Measurements from ENCODE around the gene INPP5A. TPM values are rescaled to one million over a fixed set of nuclear protein-coding genes. Genes with fewer than 3 reads are reported as not detected.

INPP5A gene
- total and polyA plus RNA-seq, 9 of the 15 experiments (the other 6 are each of a cell fraction or from before 2014, with no cell fraction given): 0.66 to 11.6 (median 7.7) TPM

GRCh38 chr10:132571650-132572544, 34.3 kb downstream of the INPP5A start (continued):
- TF ChIP-seq MAX (CRISPR knock-in tag; IDR thresholded peaks at IDR 0.05): peak; percentile 70
- TF ChIP-seq NCOR1 (IDR thresholded peaks at IDR 0.05): peak; percentile 66
- peak; percentile 99 for TF ChIP-seq JUND (IDR thresholded peaks at IDR 0.05; ENCODE audit: borderline replicate concordance, low read depth, low read length)
- TF ChIP-seq JUND (tag; IDR thresholded peaks at IDR 0.05; ENCODE audit: borderline replicate concordance, low read depth, low read length): peak; percentile 98
- peak; percentile 67 for TF ChIP-seq NEUROD1 (IDR thresholded peaks at IDR 0.05; ENCODE audit: borderline replicate concordance, low read depth, low read length, partially characterized antibody)
- TF ChIP-seq ZC3H4 (CRISPR knock-in tag; IDR thresholded peaks at IDR 0.05; ENCODE audit: borderline replicate concordance): no peak
- peak; percentile 77 for TF ChIP-seq TAL1 (IDR thresholded peaks at IDR 0.05)
- TF ChIP-seq RNF2 (IDR thresholded peaks at IDR 0.05): 0 out of 2 replicates have a peak, but pooled peaks have one; percentile 32
- peak; percentile 56; the same call in 1 of the 2 replicates for TF ChIP-seq SOX6 (IDR thresholded peaks at IDR 0.05)
- peak; percentile 60 for TF ChIP-seq GABPA (tag; conservative IDR thresholded peaks at IDR 0.05; ENCODE audit: low read depth)
- peak; percentile 48 for TF ChIP-seq PKNOX1 (IDR thresholded peaks at IDR 0.05)
- peak; percentile 33 for TF ChIP-seq CCNT2 (IDR thresholded peaks at IDR 0.05; ENCODE audit: borderline replicate concordance, extremely low read depth, insufficient read length, low read depth, low read length)
- TF ChIP-seq MAZ (CRISPR knock-in tag; conservative IDR thresholded peaks at IDR 0.05 in 1 of 2, IDR thresholded peaks at IDR 0.05 in 1 of 2): 0 out of 4 replicates have a peak, but pooled peaks of 1 of the 2 experiments have one; percentile 23
- TF ChIP-seq JUN (IDR thresholded peaks at IDR 0.05; ENCODE audit: borderline replicate concordance, low read depth, low read length): peak; percentile 98
- TF ChIP-seq JUN (CRISPR knock-in tag; IDR thresholded peaks at IDR 0.05; ENCODE audit: borderline replicate concordance): peak; percentile 71; the same call in 1 of the 2 replicates
- peak; percentile 91 for TF ChIP-seq SMARCE1 (IDR thresholded peaks at IDR 0.05)
- no peak for TF ChIP-seq CHCHD3 (CRISPR knock-in tag; IDR thresholded peaks at IDR 0.05)
- TF ChIP-seq NFIC (IDR thresholded peaks at IDR 0.05): peak; percentile 52
- TF ChIP-seq TCF3 (CRISPR knock-in tag; IDR thresholded peaks at IDR 0.05): peak; percentile 85
- TF ChIP-seq NFATC3 (IDR thresholded peaks at IDR 0.05): peak; percentile 96
- peak; percentile 92 for TF ChIP-seq ARID1B (IDR thresholded peaks at IDR 0.05)
- TF ChIP-seq C11orf30 (IDR thresholded peaks at IDR 0.05; ENCODE audit: low read depth): 0 out of 2 replicates have a peak, but pooled peaks have one; percentile 6
- TF ChIP-seq ZKSCAN1 (IDR thresholded peaks at IDR 0.05; ENCODE audit: low read depth, low read length): no peak
- no peak for TF ChIP-seq ZNF444 (CRISPR knock-in tag; IDR thresholded peaks at IDR 0.05)
- peak; percentile 89 for TF ChIP-seq ZEB2 (IDR thresholded peaks at IDR 0.05)
- TF ChIP-seq ZNF12 (CRISPR knock-in tag; IDR thresholded peaks at IDR 0.05): no peak
- TF ChIP-seq PML (IDR thresholded peaks at IDR 0.05; ENCODE audit: low read length): 0 out of 2 replicates have a peak, but pooled peaks have one; percentile 49
- TF ChIP-seq SMARCA5 (IDR thresholded peaks at IDR 0.05): 0 out of 2 replicates have a peak, but pooled peaks have one; percentile 32
- peak in 1 of 2 experiments; percentile 55; a peak in 2 of 4 replicates for TF ChIP-seq RCOR1 (IDR thresholded peaks at IDR 0.05; ENCODE audit: borderline replicate concordance in 1 of 2, low read depth in 2 of 2, low read length in 2 of 2)
- peak; percentile 77 for TF ChIP-seq SMARCC2 (IDR thresholded peaks at IDR 0.05; ENCODE audit: low read depth)

All from K562 (cell line).